Panc1 (cell line): Measurements from ENCODE around the gene ELMOD1. TPM values are rescaled to one million over a fixed set of nuclear protein-coding genes. Genes with fewer than 3 reads are reported as not detected.

ENCODE experiments used
- ATAC-seq: fragments of 200-7000 bp; cut with Tn5 transposase; 2 replicates; pipeline ENCODE4 v1.9.1; 2020; ENCODE audit warnings: mild to moderate bottlenecking, moderate library complexity
- BruUV-seq: library from RNA; stranded (reverse); fragments of 400-500 nt; replicated peaks from 2 replicates; lab custom pipeline; 2021; lab: Mats Ljungman, UMichigan
- CTCF ChIA-PET: fragments of 300-600 bp; sonication (Branson Sonifier 250); formaldehyde crosslinking; loops from one replicate; lab custom pipeline; 2022; ENCODE audit warnings: antibody characterized with exemption; lab: Charles Lee
- POLR2A ChIA-PET: fragments of 300-600 bp; sonication (Branson Sonifier 250); formaldehyde crosslinking; loops from one replicate; lab custom pipeline; 2022; ENCODE audit warnings: antibody characterized with exemption; lab: Charles Lee
- DNase-seq: peaks from one replicate; pipeline ENCODE4 v3.0.0-alpha.2; 2010; ENCODE audit warnings: low read depth, low spot score
- H3K27ac ChIP-seq: 2 replicates; pipeline ENCODE4 v1.5.1; 2011; ENCODE audit warnings: mild to moderate bottlenecking, low read length, inconsistent platforms
- H3K27me3 ChIP-seq: fragments of 200-500 bp; sonication (Bioruptor generic); 2 replicates; pipeline ENCODE4 v1.6.0; 2014; ENCODE audit warnings: low read length, inconsistent platforms; ENCODE audit not compliant: control insufficient read depth, insufficient read depth
- H3K36me3 ChIP-seq: fragments of 200-500 bp; sonication (Bioruptor generic); 2 replicates; pipeline ENCODE4 v1.5.1; 2014; ENCODE audit warnings: inconsistent platforms, mild to moderate bottlenecking, low read length, moderate library complexity; ENCODE audit not compliant: control insufficient read depth, insufficient read depth
- H3K4me1 ChIP-seq: 2 replicates; pipeline ENCODE4 v1.5.1; 2011; ENCODE audit warnings: inconsistent platforms, mild to moderate bottlenecking, low read length, moderate library complexity; ENCODE audit not compliant: control insufficient read depth, insufficient read depth
- H3K4me3 ChIP-seq, 2 experiments: 2 replicates each; pipeline ENCODE4 v1.5.1; 2011 to 2012; ENCODE audit warnings: low read depth in 2 of 2, low read length in 2 of 2, mild to moderate bottlenecking in 2 of 2, inconsistent platforms in 1 of 2, moderate library complexity in 1 of 2
- H3K9me3 ChIP-seq: fragments of 200-500 bp; sonication (Bioruptor generic); 2 replicates; pipeline ENCODE4 v1.5.1; 2014; ENCODE audit warnings: low read depth, mild to moderate bottlenecking, inconsistent platforms, low read length, moderate library complexity; ENCODE audit not compliant: control insufficient read depth, insufficient read depth
- CTCF ChIP-seq: fragments of 450-650 bp; IDR thresholded peaks from 2 replicates; pipeline ENCODE4 v1.5.1; 2017; ENCODE audit warnings: mild to moderate bottlenecking
- POLR2AphosphoS5 ChIP-seq: IDR thresholded peaks from 2 replicates; pipeline ENCODE4 v1.6.1; 2012; ENCODE audit warnings: mild to moderate bottlenecking, low read depth, low read length, moderate library complexity
- REST ChIP-seq, 2 experiments: IDR thresholded peaks; 2 replicates each; pipeline ENCODE4 v1.6.1; 2011 to 2012; ENCODE audit warnings: low read depth in 2 of 2, control low read depth in 1 of 2, low read length in 1 of 2, mild to moderate bottlenecking in 1 of 2, moderate library complexity in 1 of 2; ENCODE audit not compliant: insufficient read depth in 1 of 2
- SIN3A ChIP-seq: IDR thresholded peaks from 2 replicates; pipeline ENCODE4 v1.6.1; 2012; ENCODE audit warnings: low read depth, mild to moderate bottlenecking, low read length, moderate library complexity, borderline replicate concordance; ENCODE audit not compliant: insufficient read depth
- in situ Hi-C: cut with HindIII; loops from 2 replicates; pipeline ENCODE4 v1.10.0; 2016; ENCODE audit warnings: low sequenced_read_pairs, low pct_unique_long_range_greater_than_20kb
- intact Hi-C: fragments of 100-400 bp; cut with micrococcal nuclease; formaldehyde crosslinking; loops from one replicate; pipeline ENCODE4 v1.10.0; 2022; ENCODE audit not compliant: unreplicated experiment
- total RNA-seq: library from RNA; stranded (reverse); gene quantifications from one replicate; pipeline ENCODE4 v1.2.1, GENCODE V29; 2021; ENCODE audit not compliant: unreplicated experiment

ELMOD1 gene
- total RNA-seq, 1 experiment from 2014 or later: 2.1 TPM

- Histone ChIP-seq H3K4me1 (no peaks in the 10 kb centered on the region), H3K27me3 (no peaks in the 10 kb centered on the region), H3K27ac (no peak overlapping the region), H3K9me3 (no peaks in the 10 kb centered on the region), H3K4me3 (no peak overlapping the region), H3K36me3 (no peaks in the 10 kb centered on the region)
- no peak for ATAC-seq
- TF ChIP-seq SIN3A (no peak), CTCF (peak; percentile 59)
- in situ Hi-C loops (loop anchor here (10.0 kb wide), 1 partner anchor 129 kb away; no protein-coding TSS in a partner anchor), intact Hi-C loops (no loop called here)
- BruUV-seq: no TSS peak
- DNase-seq: no peak
- CTCF ChIA-PET: interaction anchor here (0.6 to 1.0 kb wide), 4 partner anchors 18 to 137 kb away, joined by 3 to 5 read pairs (median 4); no protein-coding TSS in a partner anchor
- POLR2A ChIA-PET: no interaction called here
Observed at GRCh38 chr11:107683807-107684206, 92.9 kb downstream of the ELMOD1 start.

GRCh38 chr11:107688322-107688918 is 97.5 kb downstream of the ELMOD1 start:
- no peak for DNase-seq
- ATAC-seq: no peak
- Histone ChIP-seq H3K36me3 (no peaks in the 10 kb centered on the region), H3K9me3 (peaks cover 12% of the 10 kb centered on the region; the same call in 1 of the 2 replicates), H3K4me3 (no peak overlapping the region), H3K4me1 (peaks cover 7% of the 10 kb centered on the region), H3K27me3 (no peaks in the 10 kb centered on the region), H3K27ac (no peak overlapping the region)
- POLR2A ChIA-PET: no interaction called here
- in situ Hi-C loops: loop anchor here (10.0 kb wide), 1 partner anchor 134 kb away; no protein-coding TSS in a partner anchor
- no TSS peak for BruUV-seq
- no peak for TF ChIP-seq CTCF
- TF ChIP-seq POLR2AphosphoS5: no peak
- intact Hi-C loops: no loop called here
- CTCF ChIA-PET: interaction anchor here (1.1 to 2.2 kb wide), 3 partner anchors 125 to 147 kb away, joined by 3 to 20 read pairs (median 5); no protein-coding TSS in a partner anchor

DNA sequence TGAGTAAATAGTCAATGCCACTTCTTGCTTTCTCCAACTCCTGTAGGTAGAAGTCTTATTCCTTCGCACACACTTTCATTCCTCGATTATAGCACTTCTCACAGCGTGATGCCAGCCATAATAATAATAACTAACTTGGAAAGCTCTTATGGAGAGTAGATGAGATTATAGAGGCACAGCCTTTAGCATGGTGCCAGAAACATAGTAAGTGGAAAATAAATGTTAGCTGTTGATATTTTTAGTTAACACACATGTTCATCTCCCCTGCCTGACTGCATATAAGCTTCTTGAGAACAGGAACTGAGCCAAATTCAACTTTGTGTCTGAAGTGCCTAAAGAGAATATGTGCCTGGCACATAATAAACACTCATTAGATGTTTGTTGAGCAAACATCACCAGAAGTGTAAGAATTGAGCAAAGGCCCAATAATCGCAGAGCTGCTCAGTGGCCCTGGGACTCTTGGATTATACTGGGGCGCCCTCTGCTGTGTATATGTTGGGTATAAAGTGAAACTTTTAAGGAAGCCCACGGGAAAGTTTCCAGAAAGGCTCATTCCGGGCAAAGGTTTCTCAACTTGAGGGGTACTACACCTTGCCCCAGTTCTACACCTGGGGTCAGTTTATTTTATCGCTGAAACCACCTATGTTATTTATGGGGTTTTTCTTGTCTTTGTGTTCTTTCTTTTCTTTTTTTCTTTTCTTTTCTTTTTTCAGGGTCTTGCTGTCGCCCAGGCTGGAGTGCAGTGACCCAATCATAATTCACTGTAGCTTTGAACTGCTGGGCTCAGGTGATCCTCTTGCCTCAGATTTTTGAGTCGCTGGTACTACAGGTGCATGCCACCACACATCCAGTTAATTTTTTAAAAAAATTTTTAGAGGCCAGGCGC is 98.6 kb downstream of the ELMOD1 start:
- intact Hi-C loops: loop anchor here (1.0 kb wide), 3 partner anchors 113 to 140 kb away; no protein-coding TSS in a partner anchor
- DNase-seq: no peak
- H3K9me3 ChIP-seq: peaks cover 22% of the 10 kb centered on the region; the same call in 1 of the 2 replicates
- no peaks in the 10 kb centered on the region for H3K36me3 ChIP-seq
- peak; percentile 91 for TF ChIP-seq CTCF
- no peak for TF ChIP-seq REST (IDR thresholded peaks at IDR 0.05; ENCODE audit: insufficient read depth in 1 of 2, low read depth in 2 of 2, low read length in 1 of 2)
- peak; percentile 90 for ATAC-seq
- H3K4me1 ChIP-seq: peaks cover 7% of the 10 kb centered on the region
- POLR2A ChIA-PET: no interaction called here
- in situ Hi-C loops: loop anchor here (10.0 kb wide), 1 partner anchor 135 kb away; no protein-coding TSS in a partner anchor
- peak overlapping the region in 1 of 2 experiments; percentile 12; a peak in 1 of 4 replicates for H3K4me3 ChIP-seq
- CTCF ChIA-PET: interaction anchor here (0.6 to 2.2 kb wide), 11 partner anchors 9 to 625 kb away, joined by 3 to 20 read pairs (median 5); no protein-coding TSS in a partner anchor
- no peak overlapping the region for H3K27ac ChIP-seq
- H3K27me3 ChIP-seq: no peaks in the 10 kb centered on the region
- BruUV-seq: no TSS peak
